HG03108 (cell line): ENCODE results near the gene RELT.

Experiments used
- ATAC-seq: cut with Tn5 transposase; IDR thresholded peaks from one replicate; pipeline ENCODE4 v1.9.1; 2021; ENCODE audit warnings: moderate library complexity; ENCODE audit not compliant: unreplicated experiment

Gene RELT

GRCh38 chr11:73376160-73376802, at the start of gene RELT:
Gene RELT (plus strand): TSS chr11:73376399. CDS start chr11:73389137, 12,738 bp downstream.
- ATAC-seq: peak; percentile 69

- no peak for ATAC-seq
Observed at GRCh38 chr11:73326929-73327811, 49.0 kb upstream of the RELT start.

GRCh38 chr11:73327812-73328364, 48.3 kb upstream of the RELT start:
- no peak for ATAC-seq

GRCh38 chr11:73330569-73331093, 45.6 kb upstream of the RELT start:
- no peak for ATAC-seq

- ATAC-seq: no peak
Observed at GRCh38 chr11:73331138-73331916, 44.9 kb upstream of the RELT start.

GRCh38 chr11:73333173-73333572, 43.0 kb upstream of the RELT start:
- ATAC-seq: no peak

GRCh38 chr11:73333640-73334383, 42.4 kb upstream of the RELT start:
- no peak for ATAC-seq

GRCh38 chr11:73334384-73335203, 41.6 kb upstream of the RELT start:
- ATAC-seq: no peak

- no peak for ATAC-seq
Observed at GRCh38 chr11:73335204-73335923, 40.8 kb upstream of the RELT start.

GRCh38 chr11:73337846-73338245, 38.4 kb upstream of the RELT start:
- ATAC-seq: no peak

GRCh38 chr11:73338279-73338678, 37.9 kb upstream of the RELT start:
- ATAC-seq: no peak

GRCh38 chr11:73340164-73340563, 36.0 kb upstream of the RELT start:
- ATAC-seq: no peak

- ATAC-seq: no peak
Observed at GRCh38 chr11:73342633-73343032, 33.6 kb upstream of the RELT start.

- no peak for ATAC-seq
Observed at GRCh38 chr11:73343076-73343873, 32.9 kb upstream of the RELT start.

- no peak for ATAC-seq
Observed at GRCh38 chr11:73344191-73344607, 32.0 kb upstream of the RELT start.

GRCh38 chr11:73345481-73346160, 30.6 kb upstream of the RELT start:
- ATAC-seq: no peak

GRCh38 chr11:73346186-73346935, 29.8 kb upstream of the RELT start:
- ATAC-seq: no peak
